Tibial artery (tissue), 4 donors: Measurements from ENCODE around the gene RELN.

Source experiments
- DNase-seq, 2 donors: peaks; one replicate each; pipeline ENCODE4 v3.0.0-alpha.2; 2019
- H3K27ac ChIP-seq, 2 donors: fragments of 200-600 bp; sonication (generic) in 1 of 2; 1 replicate in 1 of 2; 2 replicates in 1 of 2; pipeline ENCODE4 v1.5.1; 2018 to 2019; ENCODE audit warnings: mild to moderate bottlenecking in 1 of 2
- H3K27me3 ChIP-seq, 2 donors: fragments of 200-600 bp; sonication (generic) in 1 of 2; one replicate each; pipeline versions ENCODE4 v1.5.1 to v1.6.0; 2016 to 2019
- H3K36me3 ChIP-seq, 3 donors: fragments of 200-600 bp; sonication (generic) in 2 of 3; one replicate each; pipeline ENCODE4 v1.5.1; 2016 to 2019; ENCODE audit warnings: mild to moderate bottlenecking in 2 of 3
- H3K4me1 ChIP-seq, 4 donors: fragments of 200-600 bp; sonication (generic) in 2 of 4; 1 replicate in 3 of 4; 2 replicates in 1 of 4; pipeline ENCODE4 v1.5.1; 2016 to 2019
- H3K4me3 ChIP-seq, 2 donors: fragments of 200-600 bp; sonication (generic) in 1 of 2; 1 replicate in 1 of 2; 2 replicates in 1 of 2; pipeline ENCODE4 v1.5.1; 2018 to 2019; ENCODE audit warnings: mild to moderate bottlenecking in 2 of 2
- H3K9me3 ChIP-seq, 3 donors: fragments of 200-600 bp; sonication (generic) in 1 of 3; one replicate each; pipeline ENCODE4 v1.5.1; 2016 to 2019
- intact Hi-C: fragments of 100-400 bp; cut with DNase I; formaldehyde crosslinking; loops from one replicate; pipeline ENCODE4 v1.15.0; 2023; ENCODE audit warnings: low total_unique reads
- TF ChIP-seq, protein P1 (sequence below), 2 experiments: fragments of 200-600 bp in 1 of 2; fragments of 450-650 bp in 1 of 2; IDR thresholded peaks; one replicate each; pipeline ENCODE4 v1.5.1; 2017 to 2019; ENCODE audit warnings: antibody characterized with exemption in 2 of 2, mild to moderate bottlenecking in 1 of 2, moderate library complexity in 1 of 2

The RELN gene

DNA sequence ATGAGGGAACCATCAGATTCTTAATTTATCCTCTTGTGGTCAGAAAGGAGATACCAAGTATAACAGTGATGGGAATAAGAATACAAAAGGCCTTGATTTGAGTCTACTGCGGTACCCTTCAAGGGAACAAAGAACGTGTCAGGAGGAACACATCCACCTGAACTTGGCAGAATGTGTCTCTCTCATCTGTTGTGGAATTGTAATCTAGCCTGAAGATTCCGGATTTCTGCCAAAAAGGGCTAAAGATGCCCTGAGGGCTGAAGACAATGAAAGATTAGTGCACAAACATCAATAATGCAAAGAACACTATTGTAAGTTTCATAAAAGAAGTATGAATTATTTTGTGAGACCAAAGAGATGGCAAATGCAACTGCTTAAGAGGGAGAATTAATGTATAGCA is 134.8 kb downstream of the RELN start:
- DNase-seq: no peak
- TF ChIP-seq, protein P1, sequence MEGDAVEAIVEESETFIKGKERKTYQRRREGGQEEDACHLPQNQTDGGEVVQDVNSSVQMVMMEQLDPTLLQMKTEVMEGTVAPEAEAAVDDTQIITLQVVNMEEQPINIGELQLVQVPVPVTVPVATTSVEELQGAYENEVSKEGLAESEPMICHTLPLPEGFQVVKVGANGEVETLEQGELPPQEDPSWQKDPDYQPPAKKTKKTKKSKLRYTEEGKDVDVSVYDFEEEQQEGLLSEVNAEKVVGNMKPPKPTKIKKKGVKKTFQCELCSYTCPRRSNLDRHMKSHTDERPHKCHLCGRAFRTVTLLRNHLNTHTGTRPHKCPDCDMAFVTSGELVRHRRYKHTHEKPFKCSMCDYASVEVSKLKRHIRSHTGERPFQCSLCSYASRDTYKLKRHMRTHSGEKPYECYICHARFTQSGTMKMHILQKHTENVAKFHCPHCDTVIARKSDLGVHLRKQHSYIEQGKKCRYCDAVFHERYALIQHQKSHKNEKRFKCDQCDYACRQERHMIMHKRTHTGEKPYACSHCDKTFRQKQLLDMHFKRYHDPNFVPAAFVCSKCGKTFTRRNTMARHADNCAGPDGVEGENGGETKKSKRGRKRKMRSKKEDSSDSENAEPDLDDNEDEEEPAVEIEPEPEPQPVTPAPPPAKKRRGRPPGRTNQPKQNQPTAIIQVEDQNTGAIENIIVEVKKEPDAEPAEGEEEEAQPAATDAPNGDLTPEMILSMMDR (IDR thresholded peaks at IDR 0.05): no peak
- intact Hi-C loops: no loop called here
- Histone ChIP-seq H3K4me1 (no peaks in the 10 kb centered on the region), H3K4me3 (no peak overlapping the region), H3K9me3 (no peaks in the 10 kb centered on the region), H3K27ac (no peak overlapping the region), H3K36me3 (no peaks in the 10 kb centered on the region), H3K27me3 (no peaks in the 10 kb centered on the region)

DNA sequence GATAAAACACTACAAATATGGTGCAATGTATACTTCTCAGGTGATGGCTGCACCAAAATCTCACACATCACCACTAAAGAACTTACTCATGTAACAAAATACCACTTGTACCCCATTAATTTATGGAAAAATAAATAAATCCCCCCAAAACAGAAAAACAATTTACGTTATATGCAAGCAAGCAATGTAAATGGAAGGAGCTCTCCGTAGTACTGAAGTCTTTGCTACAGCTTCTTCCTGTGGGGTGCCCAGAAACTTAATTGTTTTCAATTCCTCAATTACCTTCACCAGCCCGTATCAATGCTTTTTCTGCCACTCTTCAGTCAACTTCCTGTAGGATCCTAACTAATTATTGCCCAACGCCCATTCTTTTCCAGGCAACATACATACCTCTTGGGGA is 138.1 kb downstream of the RELN start:
- intact Hi-C loops: no loop called here
- no peak for DNase-seq
- Histone ChIP-seq H3K4me3 (no peak overlapping the region), H3K36me3 (no peaks in the 10 kb centered on the region), H3K9me3 (no peaks in the 10 kb centered on the region), H3K27ac (no peak overlapping the region), H3K4me1 (no peaks in the 10 kb centered on the region), H3K27me3 (no peaks in the 10 kb centered on the region)
- TF ChIP-seq, protein P1 (IDR thresholded peaks at IDR 0.05): no peak

DNA sequence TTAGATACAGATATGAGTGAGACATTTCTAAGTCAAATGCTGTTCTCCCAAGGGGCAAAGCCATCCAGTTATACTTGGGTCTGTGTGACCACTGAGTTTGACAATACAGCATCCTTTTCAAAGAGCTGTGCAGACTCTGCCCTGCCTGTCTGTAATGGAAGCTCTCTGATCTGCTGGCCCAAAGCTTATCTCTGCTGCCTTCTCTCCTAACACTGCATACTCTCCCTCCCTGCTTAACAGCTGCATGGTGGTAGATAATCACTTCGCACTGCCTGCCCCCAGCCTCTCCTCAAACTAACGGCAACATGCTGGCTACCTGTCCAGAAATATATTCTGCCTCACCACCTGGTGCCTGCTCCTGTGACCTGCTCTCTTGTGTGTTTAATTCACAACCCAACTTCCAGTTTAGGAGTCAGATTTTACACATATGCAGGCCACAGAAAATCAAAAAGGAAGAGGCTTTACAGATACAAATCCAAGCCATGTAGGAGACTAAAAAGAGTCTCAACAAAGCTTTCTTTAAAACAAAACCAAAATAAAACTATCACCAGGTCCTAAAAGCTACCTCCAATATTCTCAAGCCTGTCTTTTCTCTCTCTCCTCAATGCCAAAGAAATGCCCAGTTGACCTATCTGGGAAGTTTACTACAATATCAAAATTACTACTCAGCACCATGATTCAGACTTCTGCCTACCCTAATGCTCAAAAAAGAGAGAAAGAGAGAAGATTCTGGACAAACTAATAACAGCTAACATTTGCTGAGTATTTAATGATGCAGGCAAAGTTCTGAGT is 145.6 kb downstream of the RELN start:
- no peaks in the 10 kb centered on the region for H3K27me3 ChIP-seq
- no peaks in the 10 kb centered on the region for H3K9me3 ChIP-seq
- TF ChIP-seq, protein P1 (IDR thresholded peaks at IDR 0.05): no peak
- no peak overlapping the region for H3K27ac ChIP-seq
- intact Hi-C loops: no loop called here
- no peak for DNase-seq
- no peaks in the 10 kb centered on the region for H3K4me1 ChIP-seq
- H3K36me3 ChIP-seq: no peaks in the 10 kb centered on the region
- H3K4me3 ChIP-seq: no peak overlapping the region

DNA sequence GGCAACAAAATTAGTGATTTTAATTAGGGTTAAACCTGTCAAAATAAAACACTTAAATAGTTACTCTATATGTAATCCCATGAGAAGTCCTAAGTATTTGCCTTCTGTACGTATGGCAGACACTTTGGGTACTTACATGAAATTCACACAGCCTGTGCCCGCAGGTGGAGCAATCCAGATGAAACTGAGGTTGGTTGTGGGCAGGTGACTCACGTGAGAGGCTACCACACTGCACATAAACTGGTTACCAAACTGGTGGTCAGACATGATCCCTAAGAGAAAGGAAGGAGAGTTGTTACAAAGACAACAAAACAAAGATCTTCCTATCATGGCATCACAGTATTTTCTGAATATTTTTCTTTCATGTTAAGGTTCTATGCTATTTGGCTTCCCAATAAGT is 156.1 kb downstream of the RELN start:
- DNase-seq: no peak
- no peak overlapping the region for H3K4me3 ChIP-seq
- no peak overlapping the region for H3K27ac ChIP-seq
- H3K4me1 ChIP-seq: no peaks in the 10 kb centered on the region
- intact Hi-C loops: no loop called here
- no peaks in the 10 kb centered on the region for H3K27me3 ChIP-seq
- no peaks in the 10 kb centered on the region for H3K9me3 ChIP-seq
- TF ChIP-seq, protein P1 (IDR thresholded peaks at IDR 0.05): no peak
- H3K36me3 ChIP-seq: no peaks in the 10 kb centered on the region

DNA sequence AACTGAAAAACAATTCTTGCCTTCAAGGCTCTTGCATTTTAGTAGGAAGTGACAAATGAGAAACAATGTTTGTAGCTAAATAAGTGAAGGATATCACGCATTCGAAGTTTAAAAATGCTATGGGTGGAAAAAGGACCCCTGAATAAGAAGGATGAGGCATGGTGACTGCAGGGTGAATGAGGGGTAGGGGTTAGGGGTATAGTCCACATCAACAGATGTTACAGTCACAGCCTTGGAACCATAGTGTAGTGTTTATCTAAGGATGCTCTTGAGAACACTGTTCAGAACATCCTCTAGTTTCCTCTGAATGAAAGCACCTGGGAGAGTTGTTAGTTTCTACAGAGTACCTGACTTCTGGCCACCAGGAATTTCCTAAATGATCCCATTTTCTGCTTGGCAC is 157.0 kb downstream of the RELN start:
- Histone ChIP-seq H3K4me1 (no peaks in the 10 kb centered on the region), H3K36me3 (no peaks in the 10 kb centered on the region), H3K27ac (no peak overlapping the region), H3K4me3 (no peak overlapping the region), H3K9me3 (no peaks in the 10 kb centered on the region), H3K27me3 (no peaks in the 10 kb centered on the region)
- TF ChIP-seq, protein P1 (IDR thresholded peaks at IDR 0.05): no peak
- DNase-seq: no peak
- intact Hi-C loops: no loop called here
